Activated T-cell treated with anti-CD3 and anti-CD28 coated beads for 24 hours (primary cell): ENCODE results near the gene C19orf85.

Source experiments
- DNase-seq: peaks from one replicate; pipeline ENCODE4 v3.0.0-alpha.2; 2020; ENCODE audit warnings: low read depth

Gene C19orf85

DNA sequence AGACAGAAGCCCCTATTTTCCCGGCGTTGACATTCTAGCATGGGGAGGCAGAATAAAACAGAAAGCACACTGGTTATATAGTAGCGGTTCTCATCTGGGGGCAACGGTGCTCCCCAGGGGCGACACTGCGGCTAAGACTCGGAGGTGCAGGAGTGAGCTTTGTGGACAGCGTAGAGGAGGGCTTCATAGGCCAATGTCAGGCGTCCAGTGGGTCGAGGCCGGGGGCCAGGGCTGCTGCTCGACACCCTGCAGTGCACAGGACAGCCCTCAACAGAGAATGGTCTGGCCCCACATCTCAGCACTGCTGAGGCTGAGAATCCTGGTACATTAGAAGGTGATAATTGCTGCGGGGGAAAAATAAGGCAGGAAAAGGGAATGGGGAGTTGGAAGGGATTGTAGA is 13.4 kb upstream of the C19orf85 start:
- no peak for DNase-seq

DNA sequence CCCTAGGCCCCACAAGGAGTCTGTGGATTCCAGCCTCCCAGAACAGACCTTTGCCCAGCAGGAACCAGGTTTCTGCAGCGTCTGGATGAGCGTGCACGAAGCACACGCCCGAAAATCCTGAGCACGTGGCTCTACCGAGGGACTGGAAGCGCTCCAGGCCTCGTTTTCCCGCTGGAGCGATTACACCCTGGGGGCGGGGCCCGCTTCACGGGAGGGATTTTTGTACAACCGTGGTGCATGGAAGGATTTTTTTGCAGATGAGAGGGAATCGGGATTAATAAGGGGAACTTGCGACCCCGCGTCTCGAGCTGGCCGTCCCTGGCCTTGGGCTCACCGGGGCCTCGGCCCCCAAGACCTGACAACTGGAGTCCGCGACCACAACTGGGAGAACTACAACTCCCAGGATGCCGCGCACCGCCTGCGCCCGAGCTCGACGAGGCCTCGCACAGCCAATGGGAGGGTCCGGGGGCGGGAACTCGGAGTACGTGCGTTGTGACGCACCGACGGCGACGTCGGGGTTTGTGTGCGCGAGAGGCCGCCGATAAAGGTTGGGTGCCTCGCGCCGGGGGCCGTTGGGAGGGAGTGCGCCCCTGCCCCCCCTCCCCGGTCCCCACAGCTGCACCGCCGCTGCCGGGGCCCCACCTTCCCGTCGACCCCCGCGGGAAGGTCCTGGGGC is 11.7 kb upstream of the C19orf85 start, which contains the start of gene ZNF628:
Gene ZNF628 (plus strand): TSS at position 518 of the 676 bp plus-strand sequence. CDS start 3,294 bp downstream, outside the sequence.
- DNase-seq, result peak; percentile 97

DNA sequence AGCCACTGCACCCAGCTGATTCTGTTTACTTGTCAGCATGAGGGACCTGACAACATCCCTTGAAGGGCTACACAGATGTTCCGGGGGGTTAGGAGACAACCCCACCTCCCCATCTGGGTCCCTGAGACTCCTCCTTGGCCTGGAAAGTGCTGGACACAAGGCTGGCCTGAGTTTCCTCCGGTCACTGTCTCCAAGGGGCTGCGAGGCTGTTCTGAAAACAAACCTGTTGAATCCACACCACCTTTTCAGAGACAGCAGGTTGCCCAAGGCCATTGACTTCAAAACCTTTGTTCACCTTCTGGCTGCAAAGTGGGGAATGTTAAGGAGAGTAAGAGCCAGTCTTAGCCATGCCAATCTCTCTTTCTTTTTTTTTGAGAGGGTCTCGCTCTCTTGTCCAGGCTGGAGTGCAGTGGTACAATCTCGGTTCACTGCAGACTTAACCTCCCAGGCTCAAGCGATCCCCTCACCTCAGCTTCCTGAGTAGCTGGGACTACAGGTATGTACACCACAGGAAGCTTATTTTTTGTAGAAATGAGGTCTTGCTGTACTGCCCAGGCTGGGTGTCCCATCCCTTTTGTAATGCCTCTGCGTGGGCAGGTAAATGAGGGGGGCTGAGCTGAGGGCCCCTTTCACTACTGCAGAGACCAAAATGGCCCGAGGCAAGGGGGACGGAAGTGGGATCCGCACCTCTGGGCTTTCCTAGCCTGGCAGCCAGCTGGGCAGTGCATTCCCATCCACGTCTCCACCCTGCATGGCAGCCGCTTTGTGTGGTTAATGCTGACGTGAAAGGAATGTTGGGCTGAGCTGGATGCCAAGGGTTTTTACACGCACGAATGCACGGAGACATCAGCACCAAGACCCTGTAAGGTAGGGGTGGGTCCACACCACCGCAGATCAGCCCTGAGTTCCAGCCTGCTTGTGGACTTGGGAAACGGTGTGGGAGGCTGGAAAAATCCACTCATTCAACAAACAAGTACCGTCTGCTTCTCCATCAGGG is 10.0 kb upstream of the C19orf85 start:
- DNase-seq, result no peak

DNA sequence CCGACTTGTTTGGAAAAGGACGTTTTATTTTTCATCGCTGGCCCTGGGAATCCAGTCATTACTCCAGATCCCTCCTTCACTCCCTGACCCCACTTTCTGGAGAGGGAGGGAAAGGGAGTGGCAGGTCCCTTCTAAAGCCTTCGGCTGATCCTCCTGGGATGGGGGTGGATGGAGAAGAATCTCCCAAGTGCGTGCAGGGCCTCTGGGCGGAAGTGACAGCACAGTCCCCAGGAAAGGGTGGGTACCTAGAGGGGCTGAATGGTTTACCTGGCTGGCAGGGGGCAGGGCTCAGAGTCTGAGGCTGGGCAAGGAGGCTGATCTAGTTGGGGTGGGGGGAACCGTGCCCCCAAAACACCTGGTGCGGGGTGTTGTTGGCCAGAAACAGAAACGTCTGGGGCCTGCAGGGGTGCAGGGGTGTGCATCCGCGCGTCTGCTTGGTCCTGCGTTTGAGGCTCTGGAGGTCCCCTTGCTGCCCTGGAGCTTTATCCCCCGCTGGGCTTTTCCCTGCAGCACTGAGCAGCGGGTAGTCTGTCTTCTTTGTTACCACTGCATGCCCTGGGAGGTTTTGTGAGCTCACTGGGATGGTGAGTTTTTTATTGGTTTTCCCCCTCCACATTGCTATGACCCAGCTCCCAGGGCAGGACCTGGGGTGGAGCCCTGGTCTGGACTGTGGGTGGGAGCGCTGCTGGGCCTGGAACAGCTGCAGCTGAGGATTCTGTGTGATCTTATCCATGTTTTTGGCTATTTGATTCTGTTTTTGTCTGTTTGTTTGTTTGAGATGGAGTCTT is 8.9 kb upstream of the C19orf85 start:
- DNase-seq, result no peak

DNA sequence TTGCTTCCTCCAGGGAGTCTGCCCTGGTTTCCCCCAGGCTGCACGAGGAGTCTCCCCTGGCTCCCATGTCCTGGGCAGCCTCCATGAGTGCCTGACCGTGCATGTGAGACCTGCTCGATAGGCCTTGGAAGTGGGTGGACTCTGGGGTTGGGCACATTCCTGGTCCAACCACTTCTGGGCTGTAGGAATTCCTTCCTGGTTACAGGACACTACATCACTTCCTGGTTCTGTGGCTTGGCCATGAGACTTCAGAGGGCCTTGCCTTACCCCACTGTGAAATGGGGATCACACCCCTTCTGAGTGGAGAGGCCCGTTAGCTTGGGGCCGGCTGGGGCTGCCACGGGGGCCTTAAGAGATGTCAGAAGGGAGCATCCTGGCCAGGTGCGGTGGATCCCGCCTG is 7.9 kb upstream of the C19orf85 start:
- no peak for DNase-seq

DNA sequence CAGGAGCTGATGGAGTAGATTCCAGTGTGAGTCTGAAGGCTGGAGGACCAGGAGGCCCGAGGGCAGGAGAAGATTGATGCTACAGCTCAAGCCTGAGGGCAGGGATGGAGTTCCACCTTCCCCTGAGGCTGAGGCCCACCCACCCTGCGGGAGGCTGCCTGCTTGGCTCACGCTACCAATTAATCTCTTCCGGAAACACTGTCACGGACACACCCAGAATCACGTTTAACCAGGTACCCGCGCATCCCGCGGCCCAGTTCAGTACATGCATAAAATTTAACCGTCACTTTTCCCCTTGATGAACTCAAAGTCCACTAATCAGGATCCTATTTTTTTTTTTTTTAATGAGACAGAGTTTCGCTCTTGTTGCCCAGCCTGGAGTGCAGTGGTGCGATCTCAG is 6.7 kb upstream of the C19orf85 start:
- DNase-seq, result no peak

DNA sequence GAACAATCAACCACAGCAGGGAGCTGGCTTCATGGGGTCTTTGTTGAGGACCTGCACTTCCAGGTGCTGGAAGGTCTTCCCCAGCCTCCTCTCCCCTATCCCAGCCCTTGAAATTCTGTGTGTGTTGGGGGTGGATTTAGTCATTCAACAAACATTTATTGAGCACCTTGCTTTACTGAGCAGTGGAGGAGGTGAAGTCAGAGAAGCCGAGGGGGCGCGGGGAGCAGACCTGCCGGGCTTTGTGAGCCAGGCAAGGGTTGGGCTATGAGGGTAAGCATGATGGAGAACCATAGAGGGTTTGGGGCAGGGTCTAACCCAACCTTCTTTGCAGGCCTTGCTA is 3.5 kb upstream of the C19orf85 start:
- no peak for DNase-seq

DNA sequence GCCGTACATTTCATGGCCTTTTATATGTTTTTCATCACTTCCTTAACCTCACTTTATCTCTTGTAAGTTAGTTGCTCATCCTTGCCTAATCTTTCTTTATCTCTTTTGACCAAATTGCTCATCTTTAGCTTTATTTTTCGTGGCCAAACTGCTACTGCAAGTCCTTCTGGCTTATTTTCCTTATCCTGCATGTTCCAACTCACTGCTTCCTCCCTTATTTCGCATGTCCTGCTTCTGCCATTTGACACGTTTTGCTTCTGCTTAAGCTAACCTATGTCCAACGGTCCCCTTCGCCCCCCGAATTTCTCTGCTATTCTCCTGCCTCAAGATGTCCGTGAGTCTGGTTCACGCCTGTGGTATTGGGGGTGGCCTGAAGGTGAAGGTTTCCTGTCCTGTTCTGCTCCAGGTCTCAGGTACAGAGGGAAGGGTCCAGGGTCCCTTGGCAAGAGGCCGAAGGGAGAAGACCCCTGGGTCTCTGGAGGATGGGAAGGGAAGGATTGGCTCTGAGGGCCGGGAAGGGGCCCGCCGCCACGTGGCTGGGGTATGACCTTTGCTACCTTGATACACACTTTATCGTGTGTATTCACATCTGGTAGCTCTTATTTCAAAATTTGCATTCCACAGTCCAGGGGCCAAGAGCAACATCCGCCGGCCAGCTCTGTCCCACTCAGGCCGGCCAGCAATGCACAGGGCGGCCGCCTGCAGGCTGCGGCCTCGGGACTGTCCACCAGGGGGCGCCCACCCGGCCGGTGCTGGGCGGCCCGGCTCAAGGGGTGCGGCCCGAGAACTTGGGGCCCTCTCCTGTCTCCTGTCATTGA is 2.9 kb upstream of the C19orf85 start:
- DNase-seq, result peak; percentile 52

DNA sequence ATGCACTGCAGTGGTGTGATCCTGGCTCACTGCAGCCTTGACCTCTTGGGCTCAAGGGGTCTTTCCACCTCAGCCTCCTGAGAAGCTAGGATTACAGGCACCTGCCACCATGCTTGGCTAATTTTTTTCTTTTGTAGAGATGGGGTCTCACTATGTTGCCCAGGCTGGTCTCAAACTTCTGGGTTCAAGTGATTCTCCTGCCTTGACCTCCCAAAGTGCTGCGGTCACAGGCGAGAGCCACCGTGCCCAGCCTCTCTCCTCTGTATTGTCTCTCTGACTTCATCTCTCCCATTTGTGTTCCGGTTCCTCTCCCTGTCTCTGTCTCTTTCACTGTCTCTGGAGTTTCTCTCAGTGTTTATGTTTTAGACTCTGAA is 1.7 kb upstream of the C19orf85 start:
- DNase-seq, result no peak

DNA sequence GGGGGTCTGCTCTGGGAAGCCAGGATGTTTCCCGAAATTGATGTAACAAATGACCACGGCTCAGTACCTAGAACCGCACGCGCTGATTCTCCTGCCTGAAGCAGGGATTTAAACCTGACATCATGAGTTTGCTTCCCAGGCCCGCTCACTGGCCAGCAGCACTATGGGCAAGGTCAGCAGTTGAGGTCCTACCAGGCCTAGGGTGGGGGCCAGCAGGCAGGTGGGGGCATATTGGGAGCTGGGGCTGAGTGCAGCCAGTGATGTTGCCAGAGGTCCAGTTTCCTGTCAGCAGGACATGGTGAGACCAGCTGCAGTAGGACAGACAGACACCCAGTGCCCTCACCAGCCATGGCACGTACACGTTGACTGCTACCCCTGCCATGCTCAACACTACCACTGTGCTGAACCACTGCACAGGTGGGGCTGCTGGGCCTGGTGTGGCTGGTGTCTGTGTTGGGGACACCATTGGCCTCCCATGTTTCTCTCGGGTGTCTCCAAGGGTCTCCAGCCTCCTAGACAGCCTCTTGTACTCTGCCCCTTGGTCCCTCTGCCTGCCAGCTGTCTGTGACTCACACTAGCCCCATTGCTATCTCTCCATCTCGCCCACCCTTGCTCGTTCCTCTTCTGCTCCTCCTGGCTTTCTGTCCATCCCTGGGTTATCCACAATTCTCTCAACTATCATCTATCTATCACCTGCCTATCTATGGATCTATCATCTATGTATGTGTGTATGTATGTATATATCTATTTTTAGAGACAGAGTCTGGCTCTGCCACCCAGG is 1.1 kb upstream of the C19orf85 start:
- no peak for DNase-seq

DNA sequence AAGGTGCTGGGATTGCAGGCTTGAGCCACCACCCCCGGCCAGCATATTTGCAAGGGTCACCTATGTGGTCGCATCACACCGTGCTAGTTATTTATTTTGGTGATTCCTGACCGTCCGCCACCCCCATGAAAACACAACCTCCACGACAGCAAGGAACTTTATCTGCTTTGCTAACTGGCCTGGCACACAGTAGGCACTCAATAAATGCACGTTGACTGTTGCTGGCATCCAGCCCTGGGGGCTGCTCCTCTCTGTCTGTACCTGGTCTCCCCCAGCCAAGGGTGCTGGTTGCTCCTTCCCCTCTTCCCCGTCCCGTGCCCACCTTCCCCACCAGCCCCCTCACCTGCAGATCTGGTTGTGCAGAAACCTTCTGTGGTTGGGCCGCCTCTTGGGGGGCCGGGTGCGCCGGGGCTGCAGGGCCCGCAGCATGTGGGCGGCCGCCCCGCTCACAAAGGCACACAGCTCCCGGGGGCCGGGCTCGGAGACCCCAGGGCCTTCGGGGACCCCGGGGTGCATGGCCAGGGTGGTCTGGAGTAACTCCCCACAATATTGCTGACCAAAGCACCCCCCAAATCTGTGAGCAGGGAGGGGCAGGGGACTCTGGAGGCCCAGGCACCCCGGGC is 401 bp downstream of the C19orf85 start:
- no peak for DNase-seq

DNA sequence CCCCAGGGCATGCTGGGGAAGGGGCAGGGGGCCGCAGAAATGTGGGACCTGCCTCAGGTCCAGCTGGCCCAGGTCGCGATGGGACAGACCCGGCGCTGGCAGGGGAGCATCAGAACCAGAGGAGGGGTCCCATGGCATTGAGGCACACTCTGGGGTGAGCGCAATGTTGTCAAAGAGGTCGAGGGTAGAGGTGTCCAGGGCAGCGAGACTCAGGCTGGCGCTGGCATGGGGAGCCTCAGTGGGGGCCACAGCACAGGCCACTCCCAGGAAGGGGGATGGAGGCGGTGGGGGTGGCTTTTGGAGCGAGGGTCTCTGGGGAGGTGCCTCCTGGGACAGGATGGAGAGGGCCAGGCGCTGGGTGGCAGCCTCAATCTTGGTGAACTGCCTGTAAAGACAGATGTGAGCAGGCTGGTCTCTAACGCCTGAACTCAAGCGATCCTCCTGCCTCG is 944 bp downstream of the C19orf85 start:
- DNase-seq, result no peak

DNA sequence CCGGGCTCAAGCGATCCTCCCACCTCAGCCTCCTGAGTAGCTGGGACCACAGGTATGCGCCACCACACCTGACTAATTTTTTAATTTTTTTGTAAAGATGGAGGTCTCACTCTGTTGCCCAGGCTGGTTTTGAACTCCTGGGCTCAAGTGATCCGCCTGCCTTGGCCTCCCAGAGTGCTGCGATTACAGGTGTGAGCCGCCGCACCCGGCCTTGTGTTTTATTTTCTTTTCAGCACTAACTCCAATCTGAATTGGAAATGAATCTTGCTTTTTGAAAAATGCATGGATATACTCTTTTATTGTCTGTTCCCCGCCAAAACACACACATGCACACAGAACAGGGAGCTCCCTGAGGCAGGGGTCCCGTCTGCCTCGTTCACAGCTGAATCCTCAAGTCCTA is 1.8 kb downstream of the C19orf85 start:
- no peak for DNase-seq

DNA sequence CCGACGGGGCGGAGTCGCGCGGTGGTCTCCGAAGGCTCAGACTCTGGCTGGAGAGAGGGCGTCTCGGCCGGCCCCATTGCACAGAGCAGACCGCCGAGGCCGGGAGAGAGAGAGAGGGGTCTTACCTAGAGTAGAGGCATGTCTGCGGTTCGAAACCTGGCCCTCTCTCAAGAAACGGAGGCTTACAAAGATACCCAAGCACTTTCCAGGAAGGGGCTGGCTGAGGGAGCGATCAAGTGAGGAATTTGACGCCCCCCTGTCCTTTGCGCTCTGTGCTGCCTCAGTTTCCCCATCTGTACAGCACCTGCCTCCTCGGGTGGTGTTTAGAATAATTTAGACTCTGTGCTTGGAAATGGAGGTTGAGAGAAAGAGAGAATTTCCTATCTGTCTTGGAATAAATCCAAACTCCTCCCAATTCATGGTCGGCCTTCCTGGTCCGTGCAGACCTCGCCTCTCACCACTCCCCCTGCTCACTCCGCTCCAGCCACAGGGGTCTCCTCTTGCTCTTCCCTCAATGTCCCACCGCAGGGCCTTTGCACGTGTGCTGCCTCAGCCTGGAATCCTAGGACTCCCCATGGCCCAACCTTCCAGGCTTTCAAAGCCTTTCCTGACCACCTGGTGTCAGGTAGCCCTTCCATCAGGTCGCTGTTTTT is 2.5 kb downstream of the C19orf85 start:
- DNase-seq, result no peak

DNA sequence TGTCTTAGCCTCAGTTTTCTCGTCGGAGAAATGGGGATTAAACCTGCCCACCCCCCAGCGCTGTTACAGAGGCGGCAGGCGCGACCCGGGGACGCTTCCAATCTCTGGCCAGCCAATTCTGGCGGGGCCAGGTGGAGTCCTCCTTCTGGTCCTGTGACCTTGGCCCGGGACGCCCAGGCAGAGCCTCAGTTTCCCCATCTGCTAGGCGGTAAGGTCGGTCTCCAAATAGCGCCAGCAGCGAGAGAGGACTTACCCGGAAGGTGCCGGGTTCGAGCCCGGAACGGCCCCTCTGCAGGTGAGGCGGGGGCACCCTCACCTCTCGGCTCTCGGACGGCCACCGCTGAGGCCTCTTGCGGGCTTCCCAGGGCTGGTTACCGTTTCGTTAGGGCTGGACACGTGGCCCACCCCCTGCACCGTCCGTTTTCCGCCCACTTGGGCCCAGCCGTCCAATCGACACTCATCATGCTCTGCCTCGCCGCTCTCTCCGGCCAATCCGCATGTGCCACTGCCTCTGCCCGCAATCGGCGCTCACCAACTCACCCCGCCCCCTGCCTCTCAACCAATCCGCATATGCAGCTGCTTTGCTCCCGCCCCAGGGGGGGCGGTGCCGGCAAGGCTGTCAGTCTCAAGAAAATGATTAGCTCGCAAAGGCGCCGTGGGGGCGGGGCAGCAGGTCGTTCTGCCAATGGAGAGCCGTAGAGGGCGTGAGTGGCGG is 3.1 kb downstream of the C19orf85 start, which contains the start of gene ISOC2:
Gene ISOC2 (minus strand): TSS at position 384 of the 715 bp plus-strand sequence. CDS start 5,156 bp downstream, outside the sequence.
- DNase-seq, result peak; percentile 100

DNA sequence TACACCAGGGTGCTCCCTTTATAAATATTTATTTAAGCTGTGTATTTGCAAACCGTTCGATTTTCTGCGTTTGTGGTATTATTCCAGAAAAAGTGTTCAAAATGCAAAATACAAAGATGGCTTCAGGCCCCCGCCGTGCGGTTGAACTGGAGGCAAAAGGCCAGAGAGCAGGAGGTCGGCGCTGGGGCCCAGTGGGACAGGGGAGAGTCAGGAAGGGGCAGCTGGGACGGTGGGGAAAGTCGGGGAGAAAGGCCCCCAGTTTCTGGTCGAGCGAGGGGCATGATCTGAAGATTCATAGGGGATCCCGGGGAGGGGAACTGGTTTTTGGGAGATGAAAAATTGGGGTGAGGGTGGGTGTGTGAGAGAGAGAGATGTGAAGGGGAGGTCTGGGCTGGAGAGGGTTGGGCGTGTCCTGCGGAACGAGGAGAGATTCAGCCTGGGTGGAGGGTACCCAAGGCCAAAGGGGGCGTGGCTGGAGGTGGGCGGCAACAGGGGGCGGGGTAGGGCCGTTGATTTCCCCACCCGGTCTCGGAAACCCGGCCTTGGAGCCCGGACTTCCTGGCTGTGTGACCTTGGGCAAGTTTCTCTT is 3.8 kb downstream of the C19orf85 start:
- DNase-seq, result peak; percentile 36

DNA sequence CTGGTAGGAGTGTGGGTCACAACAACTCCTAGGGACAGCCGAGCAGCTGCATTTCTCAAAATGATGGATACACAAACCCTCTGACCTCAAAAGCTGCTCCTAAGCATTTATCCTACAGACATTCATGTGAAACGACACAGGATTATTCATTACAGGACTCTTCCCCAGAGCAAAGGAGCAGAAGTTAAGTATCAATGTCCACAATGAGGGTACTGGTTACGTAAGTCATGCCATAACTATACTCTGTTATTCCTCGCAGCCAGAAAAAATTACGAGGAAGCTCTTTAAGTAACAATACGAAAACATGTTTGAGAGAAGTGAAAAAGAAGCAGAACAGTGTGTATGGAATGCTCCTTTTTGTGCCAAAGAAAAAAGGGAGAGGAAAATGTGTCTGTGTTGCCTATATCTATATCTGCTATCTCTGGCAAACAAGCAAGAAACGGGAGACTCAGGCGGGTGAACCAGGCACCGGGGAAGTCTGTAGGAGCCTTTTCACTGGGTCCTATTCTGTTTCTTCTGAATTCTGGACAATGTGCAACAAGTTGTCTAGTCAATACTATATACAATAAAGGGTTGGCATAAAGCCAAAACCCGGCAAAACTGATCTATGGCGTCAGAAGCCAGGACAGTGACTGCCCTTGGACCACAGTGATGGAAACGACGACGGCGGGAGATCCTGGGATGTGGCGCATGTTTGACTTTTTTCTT is 4.4 kb downstream of the C19orf85 start:
- DNase-seq, result no peak

DNA sequence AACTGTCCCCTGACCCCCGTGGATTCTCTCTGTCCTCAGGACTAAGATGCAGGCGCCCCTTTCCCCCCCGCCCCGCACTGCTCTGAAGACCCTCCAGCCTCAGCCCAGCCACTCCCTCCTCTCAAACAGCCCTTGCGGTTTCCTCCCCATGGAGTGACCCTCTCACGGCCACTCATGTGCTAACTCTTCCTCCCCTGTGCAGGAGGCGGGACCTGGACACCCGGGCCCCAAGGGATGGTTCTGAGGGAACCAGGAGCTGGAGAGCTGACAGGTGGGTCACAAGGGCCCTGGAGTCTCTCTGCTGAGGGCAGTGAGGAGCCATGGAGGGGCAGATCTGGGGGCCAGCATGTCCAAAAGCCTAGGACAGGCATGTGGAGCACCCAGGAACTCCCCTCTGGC is 5.0 kb downstream of the C19orf85 start:
- no peak for DNase-seq
